Activated CD4-positive, CD25-positive, alpha-beta regulatory T cell treated with anti-CD3 and anti-CD28 coated beads, Interleukin-2, amount 50 U/mL, for 24 hours (primary cell): ENCODE data around the gene ANKRD12.
"Not testable (repeated sequence)": the region's sequence is repeated elsewhere in the genome, so short reads cannot be mapped to it uniquely, and the experiment has no call there.

Experiments
- ATAC-seq, 2 donors: fragments of 150-1000 bp; cut with Tn5 transposase; one replicate each; pipeline ENCODE4 v1.10.0; 2021; ENCODE audit warnings: mild to moderate bottlenecking in 1 of 2, moderate library complexity in 1 of 2

The ANKRD12 gene

DNA sequence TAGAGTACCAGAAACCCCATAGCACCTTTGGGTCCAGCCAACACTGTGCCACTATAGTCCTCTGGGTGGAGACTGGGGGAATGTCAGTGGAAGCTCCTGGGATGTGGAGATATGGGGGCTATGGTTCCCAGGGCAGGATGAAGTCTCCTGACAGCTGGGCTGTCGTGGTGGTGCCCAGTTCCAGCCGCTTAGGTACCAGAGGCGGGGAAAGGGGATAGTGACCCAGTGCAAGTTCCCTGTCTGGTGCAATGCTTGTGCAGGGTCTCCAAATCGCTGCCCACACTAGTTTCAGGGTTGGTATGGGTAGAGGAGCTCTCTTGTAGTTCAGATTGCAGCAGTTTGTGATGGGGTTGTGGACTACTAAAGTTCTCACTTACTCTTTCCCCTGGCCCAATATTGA, 97.9 kb downstream of the ANKRD12 start:
- no peak for ATAC-seq

DNA sequence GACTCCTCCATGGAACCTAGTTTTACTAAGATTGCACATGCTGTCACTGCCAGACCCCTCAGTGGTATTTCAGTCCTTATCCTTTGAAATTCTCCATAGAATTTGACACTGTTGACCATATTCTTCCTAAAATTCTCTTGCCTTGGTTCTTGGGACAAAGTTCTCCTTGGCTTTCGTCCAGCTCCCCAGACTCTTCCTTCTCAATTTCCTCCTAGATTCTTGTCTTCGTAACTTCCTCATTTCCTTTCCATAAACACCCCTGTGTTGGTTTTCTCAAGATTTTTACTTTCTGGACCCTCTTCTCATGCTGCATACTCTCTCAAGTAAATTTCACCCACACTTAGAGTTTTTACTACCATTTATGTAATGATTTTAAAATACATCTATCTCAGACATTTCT, 101.4 kb downstream of the ANKRD12 start:
- no peak for ATAC-seq

GRCh38 chr18:9239720-9240119, 103.1 kb downstream of the ANKRD12 start:
- ATAC-seq = peak; percentile 57 to 61

- peak; percentile 67 to 74 for ATAC-seq
Measured at GRCh38 chr18:9240270-9240669, 103.7 kb downstream of the ANKRD12 start.

DNA sequence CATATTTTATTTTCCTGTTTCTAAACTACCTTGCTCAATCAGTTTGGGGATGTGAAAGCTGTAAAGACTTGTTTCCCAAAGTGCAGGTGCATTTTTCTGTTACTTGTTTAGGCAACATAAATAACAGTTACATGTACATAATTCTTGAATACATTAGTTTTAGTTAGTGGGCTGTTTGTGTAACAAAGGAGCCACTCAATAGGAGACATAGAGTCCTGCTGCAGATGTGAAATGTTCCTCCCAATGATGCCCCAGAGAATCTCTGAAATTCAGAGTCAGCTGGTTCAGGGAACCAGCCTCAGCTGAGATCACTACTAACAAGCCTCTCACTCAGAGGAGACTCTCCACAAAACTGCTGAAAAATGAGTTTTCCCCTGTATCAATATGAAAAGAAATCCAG, 106.4 kb downstream of the ANKRD12 start:
- ATAC-seq = no peak

- ATAC-seq = peak; percentile 65 to 68
Measured at GRCh38 chr18:9244376-9244775, 107.8 kb downstream of the ANKRD12 start.

- ATAC-seq = no peak
Measured at GRCh38 chr18:9248661-9249060, 112.1 kb downstream of the ANKRD12 start.

DNA sequence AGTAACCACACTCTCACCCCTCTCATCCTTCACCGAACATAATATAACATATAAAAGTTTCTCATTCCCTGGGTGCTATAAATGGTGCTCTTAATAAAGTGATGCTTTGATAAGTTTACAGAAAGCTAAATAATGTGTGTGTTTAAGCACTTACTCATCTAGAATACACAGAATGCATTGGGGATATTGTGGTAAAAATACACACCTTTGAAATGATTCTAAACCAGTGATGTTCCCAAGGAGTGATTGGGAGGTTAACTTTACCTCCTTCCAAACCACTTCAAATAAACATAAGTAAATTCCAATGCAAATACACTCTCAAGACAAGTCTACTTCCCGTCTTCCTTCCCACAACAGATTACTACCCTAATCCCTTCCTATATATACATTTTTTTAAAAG, 112.7 kb downstream of the ANKRD12 start:
- no peak for ATAC-seq

DNA sequence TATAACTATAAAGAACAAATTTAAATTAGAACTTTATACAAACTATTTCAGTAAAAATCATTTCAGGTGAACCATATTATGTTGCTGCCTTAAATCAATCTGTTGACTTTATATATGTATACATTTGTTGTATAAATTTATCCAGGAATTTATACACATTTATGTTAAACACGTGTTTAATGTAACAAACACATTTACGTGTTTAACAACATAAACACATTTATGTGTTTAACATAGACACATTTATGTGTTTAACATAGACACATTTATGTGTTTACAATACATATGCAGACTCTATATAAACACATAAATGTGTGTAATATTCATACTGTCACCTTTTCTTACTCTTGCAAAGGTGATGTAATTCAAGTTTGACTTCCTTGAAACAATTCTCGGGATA, 122.6 kb downstream of the ANKRD12 start:
- ATAC-seq = no peak

DNA sequence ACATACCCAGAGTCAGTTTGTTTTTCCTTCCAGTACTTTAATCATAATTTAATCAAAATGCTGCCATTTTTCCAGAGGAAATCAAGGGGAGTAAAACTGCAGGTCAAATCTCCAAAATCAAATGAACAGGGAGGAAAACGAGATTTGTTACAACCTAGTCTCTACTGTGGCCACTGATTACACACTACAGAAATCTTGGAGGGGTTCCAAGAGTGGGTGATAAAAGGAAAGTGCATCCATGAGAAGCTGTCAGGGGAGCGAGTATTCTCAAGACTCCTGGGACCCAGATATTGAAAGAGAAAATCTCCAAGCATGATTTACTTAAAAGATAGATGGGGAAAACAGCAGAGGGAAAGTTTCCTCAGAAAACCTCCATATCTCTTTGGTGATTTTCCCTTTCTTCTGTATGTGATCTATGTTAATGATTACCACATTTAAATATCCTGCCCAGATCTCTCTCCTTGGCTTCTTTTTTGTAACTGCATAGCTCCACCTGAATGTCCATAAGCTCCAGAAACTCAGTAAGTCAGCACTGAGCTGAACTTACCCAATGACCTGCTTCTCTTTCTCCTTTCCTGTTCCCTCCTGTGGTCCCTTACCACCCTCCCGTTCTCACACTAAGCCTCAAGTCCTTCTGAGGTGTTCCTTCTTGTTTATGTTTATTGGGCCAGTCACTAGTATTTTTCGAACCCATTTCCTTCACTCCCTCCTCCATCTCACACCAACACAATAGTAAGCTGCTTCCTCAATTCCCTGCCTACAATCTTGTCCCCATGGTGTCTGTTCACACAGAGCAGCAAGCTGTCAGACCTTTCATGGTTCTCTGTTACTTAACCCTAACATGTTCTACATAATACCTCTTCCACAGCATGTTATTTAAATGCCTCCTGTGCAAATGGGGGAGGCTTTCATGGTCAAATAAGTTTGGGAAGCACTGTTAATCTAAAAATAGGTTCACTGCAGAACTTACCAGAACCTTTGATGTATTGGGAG, 124.1 kb downstream of the ANKRD12 start:
- no peak for ATAC-seq

DNA sequence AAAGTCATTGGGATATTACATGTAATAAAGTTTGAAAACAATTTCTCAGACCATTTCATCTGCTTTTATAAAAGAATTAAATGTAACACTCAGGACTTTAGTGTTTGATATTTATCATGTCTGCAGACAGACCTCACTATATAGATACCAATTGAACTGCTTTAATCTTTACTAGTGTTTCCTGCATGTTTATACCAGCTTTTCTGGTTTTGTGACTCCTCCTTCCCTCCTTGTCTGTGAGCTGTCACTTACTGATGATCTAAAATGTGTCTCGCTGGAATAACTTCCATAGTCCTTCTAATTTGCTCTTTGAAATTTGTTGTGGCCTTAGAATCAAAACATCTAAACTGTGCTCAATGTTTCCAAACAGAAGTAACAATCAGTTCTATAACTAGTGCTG, 126.7 kb downstream of the ANKRD12 start:
- no peak for ATAC-seq

- not testable (repeated sequence) for ATAC-seq
Measured at GRCh38 chr18:9264797-9265196, 128.2 kb downstream of the ANKRD12 start.

DNA sequence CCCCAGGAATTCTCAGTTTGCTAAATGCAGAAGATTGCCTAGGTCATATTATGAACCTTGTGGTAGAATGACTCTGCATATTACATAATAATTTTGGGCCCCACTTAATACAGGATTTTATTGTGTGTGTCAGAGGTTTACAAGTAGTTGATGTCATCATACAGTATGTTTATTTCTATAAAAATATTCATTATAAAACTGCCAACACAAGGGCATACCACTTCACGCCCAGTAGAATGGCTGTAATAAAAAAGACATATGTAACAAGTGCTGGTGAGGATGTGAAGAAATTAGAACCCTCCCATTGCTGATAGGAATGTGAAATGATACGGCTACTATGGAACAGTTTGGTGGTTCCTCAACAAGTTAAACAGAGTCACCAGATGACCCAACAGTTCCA, 136.6 kb downstream of the ANKRD12 start:
- no peak for ATAC-seq

DNA sequence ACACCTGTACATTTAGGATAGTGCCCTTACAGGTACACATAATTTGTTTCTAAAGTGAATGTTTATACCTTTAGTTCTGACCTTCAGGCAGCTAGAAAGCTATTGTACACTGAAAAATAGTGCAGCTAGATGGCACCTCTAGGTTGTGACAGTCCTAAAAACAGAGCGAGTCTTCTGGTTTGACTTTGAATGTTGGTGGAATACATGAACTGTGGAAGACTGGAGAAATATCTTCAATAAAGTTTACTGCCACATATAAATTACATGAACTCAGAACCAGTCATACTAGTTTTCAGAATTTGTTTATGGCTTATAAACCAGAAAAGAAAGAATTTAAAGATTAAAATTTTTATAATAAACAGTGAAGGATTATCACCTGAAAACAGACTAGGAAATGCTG, 139.3 kb downstream of the ANKRD12 start:
- no peak for ATAC-seq

- ATAC-seq = no peak
Measured at GRCh38 chr18:9278028-9278427, 141.4 kb downstream of the ANKRD12 start.

- no peak for ATAC-seq
Measured at GRCh38 chr18:9280849-9281248, 144.3 kb downstream of the ANKRD12 start.

- ATAC-seq = no peak
Measured at GRCh38 chr18:9281780-9282179, 145.2 kb downstream of the ANKRD12 start.

- no peak for ATAC-seq
Measured at GRCh38 chr18:9283791-9284190, 147.2 kb downstream of the ANKRD12 start.

- no peak for ATAC-seq
Measured at GRCh38 chr18:9285604-9286003, 149.0 kb downstream of the ANKRD12 start.

GRCh38 chr18:9287036-9287435, 150.5 kb downstream of the ANKRD12 start:
- no peak for ATAC-seq

DNA sequence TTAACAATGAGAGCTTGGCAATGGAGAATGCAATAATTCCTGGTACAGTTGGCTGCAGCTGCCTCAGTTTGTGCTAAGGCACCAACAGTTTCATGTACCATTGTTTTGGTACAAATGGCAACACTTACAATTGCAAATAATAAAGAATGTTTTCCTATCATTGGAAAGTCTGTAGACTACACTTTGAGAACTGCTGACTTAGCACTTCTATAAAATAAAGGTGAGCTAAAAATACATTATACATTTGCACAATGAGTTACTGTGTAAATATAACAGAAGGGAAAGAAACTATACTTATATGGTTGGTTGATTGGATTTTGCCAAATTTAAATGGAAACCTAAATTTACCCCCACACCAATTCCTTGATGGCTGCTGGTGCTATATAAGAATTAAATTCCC, 153.1 kb downstream of the ANKRD12 start:
- ATAC-seq = no peak

GRCh38 chr18:9290156-9290555, 153.6 kb downstream of the ANKRD12 start:
- ATAC-seq = no peak

- ATAC-seq = no peak
Measured at GRCh38 chr18:9292047-9292446, 155.5 kb downstream of the ANKRD12 start.

GRCh38 chr18:9293948-9294347, 157.4 kb downstream of the ANKRD12 start:
- ATAC-seq = no peak
